HG03442 (cell line): ENCODE measurements around the gene PLA2G2E.
"Not testable (repeated sequence)": the region's sequence is repeated elsewhere in the genome, so short reads cannot be mapped to it uniquely, and the experiment has no call there.

Source experiments
- ATAC-seq: cut with Tn5 transposase; IDR thresholded peaks from one replicate; pipeline ENCODE4 v1.9.1; 2021; ENCODE audit warnings: mild to moderate bottlenecking, moderate library complexity; ENCODE audit not compliant: unreplicated experiment

The PLA2G2E gene

DNA sequence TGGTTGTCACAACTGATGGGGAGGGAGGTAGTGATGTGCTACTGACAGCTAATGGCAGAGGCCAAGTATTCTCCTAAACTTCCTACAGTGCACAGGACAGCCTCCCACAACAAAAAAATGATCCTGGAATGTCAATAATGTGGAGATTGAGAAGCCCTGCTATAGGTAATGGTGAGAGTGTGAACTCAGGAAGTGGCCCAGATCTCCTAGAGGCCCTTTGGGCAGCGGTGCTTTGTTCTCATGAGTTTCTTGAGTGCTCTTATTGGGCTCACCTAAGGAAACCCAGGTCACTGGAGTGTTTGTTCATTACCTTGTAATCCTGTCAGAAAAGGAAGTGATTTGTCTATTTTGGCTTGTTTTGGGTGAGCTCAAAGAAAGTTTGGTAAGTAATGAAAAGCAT, 35.3 kb downstream of the PLA2G2E start:
- ATAC-seq, result no peak

GRCh38 chr1:19885821-19886220, 37.6 kb downstream of the PLA2G2E start:
- ATAC-seq, result no peak

DNA sequence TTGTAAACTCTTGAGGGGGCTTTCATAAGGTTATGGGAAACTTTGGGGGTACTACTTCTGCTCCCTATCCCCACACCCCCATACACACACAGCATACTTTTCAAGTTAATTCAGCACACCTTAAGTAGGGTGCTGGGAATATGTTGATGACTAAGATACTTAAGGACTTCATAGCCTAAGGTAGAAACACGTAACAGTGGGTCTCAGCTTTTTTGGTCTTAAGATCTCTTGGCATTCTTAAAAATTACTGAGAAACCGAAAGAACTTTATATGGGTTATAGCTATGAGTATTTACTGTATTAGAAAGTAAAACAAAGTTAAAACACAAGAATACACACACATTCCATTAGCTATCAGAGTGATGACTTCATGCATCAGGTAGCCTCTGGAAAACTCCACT, 39.1 kb downstream of the PLA2G2E start:
- no peak for ATAC-seq

DNA sequence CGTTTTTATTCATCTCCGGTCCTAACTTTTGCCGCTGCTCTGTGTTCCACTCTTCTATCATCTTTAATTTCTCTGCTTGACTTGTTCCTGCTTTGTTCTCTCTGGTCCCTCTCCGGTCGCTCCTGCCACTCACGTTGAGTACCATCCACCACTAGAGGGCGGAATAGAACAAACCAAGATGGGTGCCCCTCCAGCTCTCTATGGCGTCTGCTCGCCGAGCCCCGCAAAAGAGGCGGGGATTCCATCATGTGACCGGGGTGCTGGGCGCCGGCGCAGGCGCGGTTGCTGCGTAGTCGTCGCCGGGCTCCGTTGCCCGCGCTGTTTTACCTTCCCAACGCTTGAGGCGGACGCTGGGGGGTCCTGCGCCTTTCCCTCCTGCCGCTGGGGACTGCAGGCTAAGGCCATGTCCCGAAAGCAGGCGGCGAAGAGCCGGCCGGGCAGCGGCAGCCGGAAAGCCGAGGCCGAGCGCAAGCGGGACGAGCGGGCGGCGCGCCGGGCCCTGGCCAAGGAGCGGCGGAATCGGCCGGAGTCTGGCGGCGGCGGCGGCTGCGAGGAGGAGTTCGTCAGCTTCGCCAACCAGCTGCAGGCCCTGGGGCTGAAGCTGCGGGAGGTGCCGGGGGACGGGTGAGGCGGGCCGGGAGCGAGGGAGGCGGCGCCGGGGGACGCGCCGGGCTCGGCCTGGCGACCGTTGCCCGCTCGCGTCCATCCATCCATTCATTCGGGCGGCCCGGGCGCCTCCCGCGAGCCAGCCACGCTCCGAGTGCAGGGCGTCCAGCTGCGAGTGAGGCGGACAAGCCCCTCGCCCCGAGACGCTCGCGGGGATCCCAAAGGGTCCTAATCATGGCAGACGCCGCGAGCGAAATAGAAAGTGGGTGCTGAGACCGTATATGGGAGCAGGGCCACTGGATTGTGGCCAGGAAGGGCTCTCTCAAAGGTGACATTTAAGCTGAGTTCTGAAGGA, 41.0 kb downstream of the PLA2G2E start, which contains the start of gene OTUD3:
Gene OTUD3, plus strand, starts transcription at position 285 of the 961 bp plus-strand sequence. Its CDS starts 119 bp downstream, at position 404.
- ATAC-seq, result peak; percentile 85

- ATAC-seq, result not testable (repeated sequence)
These were observed 42.6 kb downstream of the PLA2G2E start for GRCh38 chr1:19880841-19881240.

DNA sequence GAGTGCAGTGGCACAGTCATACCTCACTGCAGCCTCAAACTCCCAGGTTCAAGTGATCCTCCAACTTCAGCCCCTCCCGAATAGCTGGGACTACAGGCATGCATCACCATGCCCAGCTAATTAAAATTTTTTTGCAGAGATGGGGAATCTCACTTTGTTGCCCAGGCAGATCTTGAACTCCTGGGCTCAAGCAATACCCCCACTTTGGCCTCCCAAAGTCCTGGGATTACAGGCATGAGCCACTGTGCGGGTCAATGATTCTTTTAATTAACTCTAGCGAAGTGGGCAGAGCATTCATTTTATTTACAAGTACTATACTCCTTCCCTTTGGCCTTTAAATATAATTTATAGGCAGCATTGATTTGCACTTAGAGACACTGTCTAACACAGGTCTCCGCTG, 43.8 kb downstream of the PLA2G2E start:
- no peak for ATAC-seq

GRCh38 chr1:19879227-19879626, 44.2 kb downstream of the PLA2G2E start:
- ATAC-seq, result no peak

DNA sequence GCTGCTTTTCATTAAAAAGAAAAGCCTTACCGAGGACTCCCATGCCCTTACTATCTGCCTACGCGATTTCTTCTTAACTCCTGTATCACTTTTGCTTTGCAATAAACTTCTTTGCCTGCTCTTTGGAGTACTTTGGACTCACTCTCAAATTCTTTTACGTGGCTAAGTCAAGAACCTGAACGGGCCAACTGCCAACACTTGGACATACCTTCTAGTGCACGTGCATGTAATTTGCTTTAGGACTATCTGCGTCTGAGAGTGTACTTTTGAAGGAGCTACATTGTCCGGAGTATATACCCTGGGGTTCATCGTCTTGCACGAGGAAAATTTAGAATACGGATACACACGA, 44.8 kb downstream of the PLA2G2E start:
- ATAC-seq, result no peak

DNA sequence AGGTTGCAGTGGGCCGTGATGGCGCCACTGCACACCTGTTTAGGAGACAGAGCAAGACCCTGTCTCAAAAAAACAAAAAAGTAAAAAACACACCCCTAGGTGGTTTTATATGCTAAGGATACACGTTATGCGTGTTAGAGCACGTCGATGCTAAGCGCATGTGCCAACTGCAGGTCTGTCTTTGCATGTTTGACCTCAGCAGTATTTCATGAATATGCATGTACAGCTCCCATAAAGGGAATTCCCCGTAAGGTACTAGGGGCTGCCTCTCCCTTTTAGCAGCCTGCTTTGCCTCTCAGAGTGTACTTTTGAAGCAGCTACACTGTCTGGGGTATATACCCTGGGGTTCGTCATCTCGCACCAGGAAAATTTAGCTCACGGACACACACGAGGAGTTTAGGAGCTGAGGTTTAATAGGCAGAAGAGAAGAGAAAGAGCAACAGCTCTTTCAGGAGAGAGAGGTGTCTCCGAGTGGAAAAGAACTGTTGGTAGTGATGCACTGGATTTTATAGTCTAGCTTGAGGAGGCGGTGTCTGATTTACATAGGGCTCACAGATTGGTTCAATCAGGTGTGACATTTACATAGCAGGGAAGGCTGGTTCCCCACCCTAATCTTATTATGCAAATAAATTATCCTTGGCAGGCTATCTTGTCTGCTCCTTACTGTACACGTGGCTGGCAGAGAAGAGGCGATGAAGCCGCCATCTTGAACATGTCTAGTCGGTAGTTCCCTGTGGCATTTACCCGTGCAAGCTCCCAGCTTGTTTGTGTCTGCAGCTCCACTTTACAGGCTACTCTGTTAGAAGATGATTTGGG, 45.4 kb downstream of the PLA2G2E start:
- ATAC-seq, result no peak

- no peak for ATAC-seq
These were observed 46.2 kb downstream of the PLA2G2E start for GRCh38 chr1:19877181-19877750.

GRCh38 chr1:19872190-19872589, 51.2 kb downstream of the PLA2G2E start:
- ATAC-seq, result no peak
